Keratinocyte (primary cell): Measurements from ENCODE around the gene GSN. TPM values are rescaled to one million over a fixed set of nuclear protein-coding genes. Genes with fewer than 3 reads are reported as not detected.
A peak's percentile ranks its signal among the peaks of the same experiment; 100 is the strongest.

Experiments
- DNase-seq: peaks from one replicate; pipeline ENCODE4 v3.0.0-alpha.2; 2011; ENCODE audit warnings: low read depth, missing footprints, low spot score
- FAIRE-seq: peaks from 2 replicates; lab custom pipeline; 2011; peaks lifted over from hg19 to GRCh38; lab: Jason Lieb, UNC
- H2AFZ ChIP-seq: 2 replicates; pipeline ENCODE4 v1.6.0; 2012; ENCODE audit warnings: low read length, control low read depth, inconsistent platforms; ENCODE audit not compliant: control insufficient read depth
- H3K27ac ChIP-seq: 2 replicates; pipeline ENCODE4 v1.5.1; 2011; ENCODE audit warnings: low read length; ENCODE audit not compliant: control insufficient read depth, insufficient read depth
- H3K27me3 ChIP-seq: 3 replicates; pipeline ENCODE4 v1.6.0; 2011; ENCODE audit warnings: low read length; ENCODE audit not compliant: control insufficient read depth, insufficient read depth; ENCODE audit errors: extremely low read depth
- H3K36me3 ChIP-seq, 2 experiments: 2 replicates in 1 of 2; 3 replicates in 1 of 2; pipeline ENCODE4 v1.5.1; 2011; ENCODE audit warnings: low read length in 2 of 2, mild to moderate bottlenecking in 1 of 2; ENCODE audit not compliant: control insufficient read depth in 2 of 2, insufficient read depth in 2 of 2; ENCODE audit errors: extremely low read depth in 1 of 2
- H3K4me1 ChIP-seq: 3 replicates; pipeline ENCODE4 v1.5.1; 2011; ENCODE audit warnings: low read length; ENCODE audit not compliant: control insufficient read depth, insufficient read depth; ENCODE audit errors: extremely low read depth
- H3K4me2 ChIP-seq: 3 replicates; pipeline ENCODE4 v1.6.0; 2011; ENCODE audit warnings: low read depth, low read length; ENCODE audit not compliant: control insufficient read depth, insufficient read depth; ENCODE audit errors: extremely low read depth
- H3K4me3 ChIP-seq, 3 experiments: fragments of 200-600 bp in 1 of 3; sonication (generic) in 1 of 3; 2 replicates in 2 of 3; 3 replicates in 1 of 3; pipeline ENCODE4 v1.5.1; 2011 to 2016; ENCODE audit warnings: low read length in 3 of 3, mild to moderate bottlenecking in 3 of 3, control low read depth in 2 of 3, inconsistent platforms in 1 of 3, low read depth in 1 of 3, mixed read lengths in 1 of 3, mixed run types in 1 of 3, moderate library complexity in 1 of 3; ENCODE audit not compliant: control insufficient read depth in 2 of 3, insufficient read depth in 2 of 3; ENCODE audit errors: extremely low read depth in 1 of 3
- H3K79me2 ChIP-seq: 2 replicates; pipeline ENCODE4 v1.6.0; 2012; ENCODE audit warnings: low read length; ENCODE audit not compliant: control insufficient read depth, insufficient read depth
- H3K9ac ChIP-seq: 3 replicates; pipeline ENCODE4 v1.6.0; 2011; ENCODE audit warnings: low read length; ENCODE audit not compliant: control insufficient read depth, insufficient read depth; ENCODE audit errors: extremely low read depth
- H3K9me1 ChIP-seq: 3 replicates; pipeline ENCODE4 v1.6.0; 2011; ENCODE audit warnings: low read length; ENCODE audit not compliant: control insufficient read depth, insufficient read depth; ENCODE audit errors: extremely low read depth
- H3K9me3 ChIP-seq: 2 replicates; pipeline ENCODE4 v1.5.1; 2012; ENCODE audit warnings: low read depth, low read length; ENCODE audit not compliant: control insufficient read depth
- H4K20me1 ChIP-seq: 3 replicates; pipeline ENCODE4 v1.6.0; 2011; ENCODE audit warnings: low read length; ENCODE audit not compliant: control insufficient read depth, insufficient read depth; ENCODE audit errors: extremely low read depth
- EZH2 ChIP-seq: IDR thresholded peaks from one replicate; pipeline ENCODE4 v1.6.1; 2012; ENCODE audit warnings: inconsistent platforms, mild to moderate bottlenecking, low read length, moderate library complexity
- dilution Hi-C: fragments of 300-500 bp; cut with MboI; formaldehyde crosslinking; loops from one replicate; pipeline ENCODE4 v1.7.0; 2020; ENCODE audit warnings: low sequenced_read_pairs; ENCODE audit not compliant: extremely low pct_ligation_motif_present
- polyA plus RNA-seq, 5 experiments: library from polyadenylated mRNA; depleted of rRNA in 3 of 5; stranded (reverse) in 3 of 5; stranded (forward) in 1 of 5; unstranded in 1 of 5; fragments of >200 nt; gene quantifications; 1 replicate in 1 of 5; 2 replicates in 3 of 5; 3 replicates in 1 of 5; pipeline versions ENCODE4 v1.2.1 to v1.2.3, GENCODE V29; 2011 to 2012; ENCODE audit warnings: missing spikeins in 2 of 5, low read depth in 1 of 5, low replicate concordance in 1 of 5
- TF ChIP-seq, protein P1 (sequence below), 3 experiments: IDR thresholded peaks in 1 of 3; conservative IDR thresholded peaks in 1 of 3; optimal IDR thresholded peaks in 1 of 3; 2 replicates in 2 of 3; 3 replicates in 1 of 3; pipeline versions ENCODE3 to v1.5.1; 2011; ENCODE audit warnings: low read length in 3 of 3, mild to moderate bottlenecking in 3 of 3, moderate library complexity in 2 of 3, control low read depth in 1 of 3, inconsistent platforms in 1 of 3; ENCODE audit not compliant: insufficient read depth in 2 of 3; ENCODE audit errors: extremely low read depth in 1 of 3

The GSN gene
- polyA plus RNA-seq, 1 donor (not counting 4 experiments of a cell fraction or from before 2014, with no cell fraction given) = 166 TPM

DNA sequence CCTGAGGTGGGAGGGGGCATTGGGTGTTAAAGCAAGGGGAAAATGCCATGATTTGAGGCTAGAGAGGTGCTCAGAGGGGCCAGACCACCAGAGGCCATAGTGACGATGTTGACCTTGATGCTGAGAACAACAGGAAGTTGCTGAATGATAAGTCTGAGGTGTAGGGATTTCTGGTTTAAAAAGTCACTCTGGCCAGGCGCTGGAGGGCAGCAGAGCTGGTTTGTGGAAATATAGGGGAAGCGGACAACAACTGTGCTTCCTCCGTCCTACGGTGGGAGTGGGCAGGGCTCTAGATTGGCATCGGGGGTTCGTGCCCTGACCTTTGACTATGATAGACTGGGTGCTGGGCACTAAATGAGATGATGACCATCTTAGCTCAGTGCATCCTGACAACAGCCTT lies 57.4 kb downstream of the GSN start:
- H3K4me2 ChIP-seq = no peak overlapping the region
- H3K9me3 ChIP-seq = no peaks in the 10 kb centered on the region
- no peaks in the 10 kb centered on the region for H3K9me1 ChIP-seq
- dilution Hi-C loops = no loop called here
- TF ChIP-seq, protein P1, sequence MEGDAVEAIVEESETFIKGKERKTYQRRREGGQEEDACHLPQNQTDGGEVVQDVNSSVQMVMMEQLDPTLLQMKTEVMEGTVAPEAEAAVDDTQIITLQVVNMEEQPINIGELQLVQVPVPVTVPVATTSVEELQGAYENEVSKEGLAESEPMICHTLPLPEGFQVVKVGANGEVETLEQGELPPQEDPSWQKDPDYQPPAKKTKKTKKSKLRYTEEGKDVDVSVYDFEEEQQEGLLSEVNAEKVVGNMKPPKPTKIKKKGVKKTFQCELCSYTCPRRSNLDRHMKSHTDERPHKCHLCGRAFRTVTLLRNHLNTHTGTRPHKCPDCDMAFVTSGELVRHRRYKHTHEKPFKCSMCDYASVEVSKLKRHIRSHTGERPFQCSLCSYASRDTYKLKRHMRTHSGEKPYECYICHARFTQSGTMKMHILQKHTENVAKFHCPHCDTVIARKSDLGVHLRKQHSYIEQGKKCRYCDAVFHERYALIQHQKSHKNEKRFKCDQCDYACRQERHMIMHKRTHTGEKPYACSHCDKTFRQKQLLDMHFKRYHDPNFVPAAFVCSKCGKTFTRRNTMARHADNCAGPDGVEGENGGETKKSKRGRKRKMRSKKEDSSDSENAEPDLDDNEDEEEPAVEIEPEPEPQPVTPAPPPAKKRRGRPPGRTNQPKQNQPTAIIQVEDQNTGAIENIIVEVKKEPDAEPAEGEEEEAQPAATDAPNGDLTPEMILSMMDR (optimal IDR thresholded peaks at IDR 0.05 in 1 of 3, IDR thresholded peaks at IDR 0.05 in 1 of 3, conservative IDR thresholded peaks at IDR 0.05 in 1 of 3; ENCODE audit: extremely low read depth in 1 of 3, insufficient read depth in 2 of 3, low read length in 3 of 3) = no peak
- no peak for TF ChIP-seq EZH2
- FAIRE-seq (no peak), DNase-seq (no peak)
- no peak overlapping the region for H2AFZ ChIP-seq
- H3K79me2 ChIP-seq = no peaks in the 10 kb centered on the region
- H3K4me3 ChIP-seq = no peak overlapping the region
- no peak overlapping the region for H3K27ac ChIP-seq
- H3K27me3 ChIP-seq = no peaks in the 10 kb centered on the region
- peaks cover 36 to 53% of the 10 kb centered on the region in 2 experiments for H3K36me3 ChIP-seq
- no peak overlapping the region for H3K9ac ChIP-seq
- peaks cover 20% of the 10 kb centered on the region for H3K4me1 ChIP-seq
- no peaks in the 10 kb centered on the region for H4K20me1 ChIP-seq

DNA sequence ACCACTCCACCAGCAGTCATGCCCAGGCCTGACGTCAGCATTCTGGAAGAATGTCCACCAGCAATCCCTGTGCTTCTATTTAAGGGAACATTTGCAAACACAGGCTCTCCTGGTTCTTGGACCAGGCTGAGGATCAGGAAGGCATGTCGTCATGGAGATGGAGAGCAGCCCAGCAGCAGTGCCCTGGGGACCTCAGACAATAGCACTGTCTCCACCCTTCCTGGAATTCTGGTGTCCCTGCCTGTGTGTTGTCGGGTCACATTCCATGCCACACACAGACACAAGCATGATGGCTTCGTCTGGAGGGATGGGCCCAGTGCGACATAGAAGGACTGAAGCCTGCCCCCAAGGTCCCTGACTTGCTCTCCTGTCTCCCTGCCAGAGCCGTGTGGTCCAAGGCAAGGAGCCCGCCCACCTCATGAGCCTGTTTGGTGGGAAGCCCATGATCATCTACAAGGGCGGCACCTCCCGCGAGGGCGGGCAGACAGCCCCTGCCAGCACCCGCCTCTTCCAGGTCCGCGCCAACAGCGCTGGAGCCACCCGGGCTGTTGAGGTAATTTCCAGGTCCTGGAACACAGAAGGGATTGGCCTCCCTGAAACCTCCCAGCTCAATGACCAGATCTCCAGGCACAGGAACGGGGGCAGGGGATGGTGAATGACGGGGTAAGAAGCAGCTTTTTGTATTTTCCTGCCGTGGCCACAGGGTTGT lies 58.3 kb downstream of the GSN start:
- no peak overlapping the region for H3K9ac ChIP-seq
- dilution Hi-C loops = no loop called here
- no peak overlapping the region for H3K27ac ChIP-seq
- no peaks in the 10 kb centered on the region for H3K27me3 ChIP-seq
- TF ChIP-seq EZH2 = no peak
- TF ChIP-seq, protein P1 (optimal IDR thresholded peaks at IDR 0.05 in 1 of 3, IDR thresholded peaks at IDR 0.05 in 1 of 3, conservative IDR thresholded peaks at IDR 0.05 in 1 of 3; ENCODE audit: extremely low read depth in 1 of 3, insufficient read depth in 2 of 3, low read length in 3 of 3) = no peak
- H3K36me3 ChIP-seq = peaks cover 38 to 48% of the 10 kb centered on the region in 2 experiments
- H4K20me1 ChIP-seq = no peaks in the 10 kb centered on the region
- FAIRE-seq = peak; percentile 56
- H3K4me3 ChIP-seq = no peak overlapping the region
- H3K4me2 ChIP-seq = no peak overlapping the region
- no peaks in the 10 kb centered on the region for H3K9me1 ChIP-seq
- no peak for DNase-seq
- H3K4me1 ChIP-seq = peaks cover 20% of the 10 kb centered on the region
- H2AFZ ChIP-seq = no peak overlapping the region
- no peaks in the 10 kb centered on the region for H3K9me3 ChIP-seq
- no peaks in the 10 kb centered on the region for H3K79me2 ChIP-seq
